ENCODE results near the gene TSPAN15. TPM values are rescaled to one million over a fixed set of nuclear protein-coding genes. Genes with fewer than 3 reads are reported as not detected.

TSPAN15 gene
- total RNA-seq, 1 experiment from 2014 or later, result 8.3 TPM

GRCh38 chr10:69479240-69480067 is 28.2 kb downstream of the TSPAN15 start:
- Mint-ChIP-seq H3K4me1 (peaks cover 18% of the 10 kb centered on the region), H3K27ac (no peak overlapping the region; the same call in 1 of the 2 replicates), H3K36me3 (no peaks in the 10 kb centered on the region), H3K27me3 (ENCODE audit: low read depth) (no peaks in the 10 kb centered on the region), H3K4me3 (no peak overlapping the region), H3K9me3 (no peaks in the 10 kb centered on the region)
- CTCF ChIA-PET, result interaction anchor here (0.9 to 1.0 kb wide), 3 partner anchors 11 to 71 kb away, joined by 4 read pairs; no protein-coding TSS in a partner anchor
- POLR2A ChIA-PET, result interaction anchor here (1.3 kb wide), 1 partner anchor 13 kb away, joined by 4 read pairs; no protein-coding TSS in a partner anchor
- TF ChIP-seq ZNF671 (CRISPR knock-in tag; IDR thresholded peaks at IDR 0.05), result no peak
- ATAC-seq, result peak; percentile 35; the same call in 1 of the 2 replicates
- DNase-seq (ENCODE audit: low spot score), result no peak

- TF ChIP-seq GABPB1 (CRISPR knock-in tag; IDR thresholded peaks at IDR 0.05) (no peak), PRDM15 (CRISPR knock-in tag; IDR thresholded peaks at IDR 0.05) (no peak)
- H3K9me3 Mint-ChIP-seq, result no peaks in the 10 kb centered on the region
- DNase-seq (ENCODE audit: low spot score) (no peak), ATAC-seq (no peak; the same call in 1 of the 2 replicates)
- peaks cover 18% of the 10 kb centered on the region for H3K4me1 Mint-ChIP-seq
- H3K4me3 Mint-ChIP-seq, result no peak overlapping the region
- no peaks in the 10 kb centered on the region for H3K27me3 Mint-ChIP-seq (ENCODE audit: low read depth)
- ChIA-PET CTCF (interaction anchor here (0.9 to 1.0 kb wide), 2 partner anchors 12 to 30 kb away, joined by 4 read pairs; no protein-coding TSS in a partner anchor), POLR2A (no interaction called here)
- H3K36me3 Mint-ChIP-seq, result peaks cover 1% of the 10 kb centered on the region
- H3K27ac Mint-ChIP-seq, result no peak overlapping the region; the same call in 1 of the 2 replicates
Measured at GRCh38 chr10:69480068-69480412, 28.8 kb downstream of the TSPAN15 start.

GRCh38 chr10:69481305-69481704 is 30.0 kb downstream of the TSPAN15 start:
- ATAC-seq, result no peak
- H3K36me3 Mint-ChIP-seq, result peaks cover 7% of the 10 kb centered on the region
- H3K27me3 Mint-ChIP-seq (ENCODE audit: low read depth), result no peaks in the 10 kb centered on the region
- no peak overlapping the region for H3K4me3 Mint-ChIP-seq
- H3K4me1 Mint-ChIP-seq, result peaks cover 18% of the 10 kb centered on the region
- ChIA-PET CTCF (interaction anchor here (0.6 kb wide), 1 partner anchor 46 kb away, joined by 3 read pairs; no protein-coding TSS in a partner anchor), POLR2A (interaction anchor here (0.6 kb wide), 1 partner anchor 29 kb away, joined by 3 read pairs; no protein-coding TSS in a partner anchor)
- H3K27ac Mint-ChIP-seq, result peak overlapping the region; percentile 42; the same call in 1 of the 2 replicates
- DNase-seq (ENCODE audit: low spot score), result no peak
- H3K9me3 Mint-ChIP-seq, result no peaks in the 10 kb centered on the region
- TF ChIP-seq JAZF1 (CRISPR knock-in tag; IDR thresholded peaks at IDR 0.05), result no peak
- no peak for TF ChIP-seq MAX (CRISPR knock-in tag; IDR thresholded peaks at IDR 0.05)
- no peak for TF ChIP-seq NFYB (CRISPR knock-in tag; conservative IDR thresholded peaks at IDR 0.05; ENCODE audit: low read depth)
- TF ChIP-seq ZNF416 (CRISPR knock-in tag; IDR thresholded peaks at IDR 0.05), result no peak
- no peak for TF ChIP-seq AR (CRISPR knock-in tag; IDR thresholded peaks at IDR 0.05)
- no peak for TF ChIP-seq CREM (CRISPR knock-in tag; IDR thresholded peaks at IDR 0.05)
- TF ChIP-seq ZNF512 (CRISPR knock-in tag; IDR thresholded peaks at IDR 0.05; ENCODE audit: borderline replicate concordance), result no peak
- no peak for TF ChIP-seq USF2 (CRISPR knock-in tag; IDR thresholded peaks at IDR 0.05)
- no peak for TF ChIP-seq ZNF532 (CRISPR knock-in tag; IDR thresholded peaks at IDR 0.05; ENCODE audit: borderline replicate concordance)
- no peak for TF ChIP-seq ESRRA (CRISPR knock-in tag; IDR thresholded peaks at IDR 0.05; ENCODE audit: borderline replicate concordance)
- TF ChIP-seq ZNF138 (CRISPR knock-in tag; conservative IDR thresholded peaks at IDR 0.05), result no peak

Data from WTC11 (cell line).